NOMO-1 treated with dmso at 0.1 percent for 144 hours (cell line): ENCODE results near the gene YWHAH.

Experiments
- DNase-seq: peaks from one replicate; lab custom pipeline; 2025; ENCODE audit not compliant: unreplicated experiment; lab: John Stamatoyannopoulos, UW

The YWHAH gene

DNA sequence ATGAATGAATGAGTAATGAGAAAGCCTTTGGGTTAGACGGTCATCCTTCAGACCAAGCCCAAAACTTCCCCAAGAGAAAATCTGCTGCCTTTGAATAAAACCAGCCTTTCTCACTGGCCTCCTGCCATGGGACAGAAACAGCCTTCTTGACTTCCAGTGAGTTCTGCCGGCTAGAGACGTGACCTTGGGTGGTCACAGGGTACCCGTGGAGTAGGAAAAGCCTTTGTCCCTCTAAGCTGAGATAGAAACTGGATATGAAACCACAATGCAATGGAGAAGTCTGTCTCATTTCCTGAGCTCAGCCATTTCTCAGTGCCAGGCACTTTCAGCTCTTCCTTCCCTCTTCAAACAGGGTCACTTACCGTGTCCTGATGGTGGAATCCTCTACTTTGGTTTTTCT lies 21.2 kb upstream of the YWHAH start:
- peak; percentile 15 for DNase-seq

DNA sequence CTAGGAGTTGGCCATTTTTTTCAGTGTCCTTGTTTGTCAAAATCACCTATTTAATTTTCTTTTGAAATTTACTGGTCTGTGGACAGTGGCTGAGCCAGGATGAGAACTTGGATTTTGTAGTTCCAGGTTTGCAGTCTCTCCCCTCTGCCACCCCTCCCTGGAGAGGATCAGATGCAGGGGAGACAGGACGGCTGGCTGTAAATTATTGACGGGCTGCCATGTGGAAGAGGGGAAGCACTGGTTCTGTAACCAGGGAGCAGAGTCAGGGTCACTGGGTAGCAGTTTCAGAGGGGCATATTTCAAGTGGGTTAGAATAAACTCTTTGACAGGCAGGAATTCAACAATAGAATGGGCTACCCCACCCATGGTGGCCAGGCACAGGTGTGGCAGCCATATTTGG lies 20.6 kb upstream of the YWHAH start:
- DNase-seq, result no peak

- DNase-seq, result no peak
Observed at GRCh38 chr22:31925056-31925455, 19.3 kb upstream of the YWHAH start.

GRCh38 chr22:31926024-31926423 lies 18.3 kb upstream of the YWHAH start:
- DNase-seq, result no peak

DNA sequence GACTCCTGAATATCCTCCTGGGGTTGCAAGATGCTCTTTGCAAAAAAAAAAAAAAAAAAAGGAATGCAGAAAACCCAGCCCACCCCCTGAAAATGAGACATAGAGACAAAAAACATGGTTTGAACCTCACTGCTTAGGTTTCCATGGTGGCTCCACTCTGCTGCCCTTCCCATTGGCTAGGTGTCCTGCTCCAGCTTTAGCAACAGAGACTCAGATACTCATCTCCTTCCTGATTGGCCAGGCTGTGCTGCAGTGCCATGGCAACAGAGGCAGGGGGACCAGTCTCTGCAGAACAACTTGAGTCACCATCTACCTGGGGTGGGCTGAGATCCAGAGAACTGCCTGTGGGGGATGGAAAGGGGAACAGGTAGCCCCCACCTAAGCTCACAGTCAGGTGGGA lies 17.4 kb upstream of the YWHAH start:
- no peak for DNase-seq

DNA sequence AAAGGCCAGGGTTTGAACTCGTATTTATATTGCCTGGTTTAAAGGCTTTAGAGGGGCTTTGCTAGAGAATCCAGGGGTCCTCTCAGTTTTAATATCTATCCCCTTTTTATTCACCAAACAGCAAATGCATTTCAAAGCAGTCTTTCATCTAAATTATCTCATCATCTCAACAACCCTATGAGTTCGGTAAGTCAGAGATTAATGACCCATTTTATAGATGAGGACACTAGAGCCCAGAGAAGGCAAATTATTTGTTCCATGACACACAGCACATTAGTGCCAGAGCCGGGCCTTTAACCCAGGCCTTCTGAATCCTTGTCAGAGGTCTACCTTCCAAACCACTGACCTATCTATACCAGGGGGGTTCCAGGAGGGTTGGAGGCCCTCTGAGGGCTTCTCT lies 16.8 kb upstream of the YWHAH start:
- no peak for DNase-seq

- DNase-seq, result no peak
Observed at GRCh38 chr22:31929167-31929930, 15.0 kb upstream of the YWHAH start.

DNA sequence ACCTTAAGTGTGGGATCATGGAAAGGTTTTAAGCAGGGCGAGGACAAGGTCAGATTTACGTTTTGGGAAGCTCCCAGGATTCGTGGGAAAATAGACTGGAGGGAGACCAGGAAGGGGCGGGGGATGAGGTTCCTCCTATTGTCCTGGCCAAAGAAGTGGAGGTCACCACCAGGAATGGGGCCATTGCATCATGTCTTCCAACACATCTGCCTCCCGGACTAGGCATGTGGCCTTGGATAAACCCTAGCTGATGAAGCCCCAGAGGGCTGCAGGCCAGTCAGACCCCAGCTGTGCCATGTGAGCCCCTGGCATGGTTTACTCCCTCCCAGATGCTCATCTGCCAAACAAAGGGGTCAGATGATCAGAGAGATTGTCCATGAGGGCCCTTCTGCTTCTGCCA lies 11.5 kb upstream of the YWHAH start:
- no peak for DNase-seq

GRCh38 chr22:31933406-31933805 lies 10.9 kb upstream of the YWHAH start:
- DNase-seq, result no peak

DNA sequence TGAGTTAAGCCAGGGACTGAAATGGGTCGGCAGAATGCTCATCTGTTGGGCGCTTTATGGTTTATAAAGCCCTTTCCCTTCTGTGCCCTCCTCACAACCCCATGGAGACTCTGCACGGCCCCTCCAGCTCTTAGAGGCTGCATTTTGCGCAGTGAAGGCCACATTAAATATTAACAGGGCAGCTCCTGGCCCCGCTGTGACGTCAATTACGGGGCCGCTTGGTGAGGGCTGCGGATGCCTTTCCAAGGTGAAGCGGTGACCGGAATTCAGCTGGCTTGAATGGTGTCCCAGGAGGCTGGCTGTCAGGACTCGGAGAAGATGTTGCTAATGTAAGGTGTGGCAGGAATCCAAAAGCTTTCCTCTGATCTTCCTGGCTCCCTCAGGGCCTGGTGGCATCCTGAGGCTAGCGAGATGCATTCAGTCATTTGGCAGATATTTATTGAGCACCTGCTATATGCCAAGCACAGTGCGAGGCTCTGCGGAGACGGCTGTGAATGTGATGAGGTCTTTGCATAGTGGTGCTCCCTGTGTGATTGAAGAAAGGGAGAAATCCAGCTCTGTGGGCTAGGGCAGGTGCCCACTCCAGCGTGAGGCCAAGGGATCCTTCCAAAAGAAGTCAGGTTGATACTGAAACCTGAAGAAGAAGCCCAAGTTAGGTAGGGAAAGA lies 10.4 kb upstream of the YWHAH start:
- DNase-seq, result no peak

DNA sequence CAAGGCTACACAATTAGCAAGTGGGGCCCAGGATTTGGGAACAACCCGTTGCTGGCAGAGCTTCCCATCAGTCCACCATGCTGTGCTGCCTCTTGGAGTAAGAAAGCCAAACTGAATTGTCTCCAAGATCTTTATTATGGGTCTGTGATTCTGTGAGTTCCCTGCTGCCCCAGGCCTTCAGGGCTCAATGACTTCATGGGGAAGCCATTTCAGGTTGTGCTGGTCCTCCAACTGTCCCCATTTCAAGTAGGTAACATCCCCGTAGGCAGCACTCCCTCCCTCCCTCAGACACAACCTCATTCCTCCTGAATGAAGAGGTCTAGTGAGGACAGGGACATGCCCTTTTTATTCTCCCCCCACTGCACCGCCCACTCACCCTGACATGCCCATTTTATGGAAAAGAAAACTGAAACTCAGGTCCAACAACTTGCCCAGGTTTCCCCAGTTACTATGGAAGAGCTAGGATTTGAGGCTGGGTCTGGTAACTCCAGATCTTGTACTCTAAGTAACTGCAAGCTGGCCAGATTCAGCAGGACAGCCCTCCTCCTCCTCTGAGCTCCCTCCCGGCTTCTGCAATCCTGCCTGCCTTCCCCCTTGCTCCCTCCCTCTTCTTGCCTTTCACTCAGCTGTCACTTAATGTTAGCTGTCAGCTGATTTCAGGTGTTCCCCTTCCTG lies 8.2 kb upstream of the YWHAH start:
- DNase-seq, result no peak

DNA sequence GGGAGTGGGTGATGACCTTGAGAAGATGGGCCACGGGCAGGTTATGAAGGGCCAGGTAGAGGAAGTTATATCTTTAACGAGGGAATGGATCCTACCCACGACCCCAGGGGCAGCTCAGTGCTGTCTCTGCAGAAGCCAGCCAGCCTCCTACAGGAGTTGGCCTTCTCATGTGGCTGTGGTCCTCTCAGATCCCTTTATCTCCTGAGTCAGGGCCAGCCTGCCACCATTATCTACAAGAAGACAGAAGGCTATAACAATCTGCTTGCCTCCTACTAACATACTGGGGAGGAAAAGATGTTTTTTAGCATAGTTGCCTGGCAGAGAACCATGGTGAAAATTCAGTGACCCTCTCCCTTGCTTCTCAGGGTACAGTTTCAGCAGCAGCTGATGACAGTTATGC lies 7.0 kb upstream of the YWHAH start:
- DNase-seq, result no peak

GRCh38 chr22:31938296-31938695 lies 6.0 kb upstream of the YWHAH start:
- DNase-seq, result no peak

- DNase-seq, result no peak
Observed at GRCh38 chr22:31940506-31940905, 3.8 kb upstream of the YWHAH start.

DNA sequence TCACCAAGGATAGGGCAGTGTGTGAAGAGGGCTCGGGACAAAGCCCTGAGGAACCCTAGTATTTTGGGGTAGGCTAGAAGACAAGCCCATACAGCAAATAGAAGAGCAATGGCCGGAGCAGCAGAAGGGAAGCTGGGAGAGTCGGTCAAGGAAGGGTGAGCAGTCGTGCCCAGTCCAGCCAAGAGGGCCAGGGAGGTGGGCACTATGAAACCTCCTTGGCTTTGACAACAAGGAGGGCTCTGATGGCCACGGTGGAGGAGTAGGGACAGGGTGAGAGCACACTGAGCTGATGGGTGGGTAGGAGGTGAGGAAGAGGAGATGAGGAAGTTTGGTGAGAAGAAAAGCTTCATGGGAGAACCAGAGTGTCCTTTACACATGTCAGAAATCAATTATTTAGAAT lies 2.2 kb upstream of the YWHAH start:
- DNase-seq, result no peak

DNA sequence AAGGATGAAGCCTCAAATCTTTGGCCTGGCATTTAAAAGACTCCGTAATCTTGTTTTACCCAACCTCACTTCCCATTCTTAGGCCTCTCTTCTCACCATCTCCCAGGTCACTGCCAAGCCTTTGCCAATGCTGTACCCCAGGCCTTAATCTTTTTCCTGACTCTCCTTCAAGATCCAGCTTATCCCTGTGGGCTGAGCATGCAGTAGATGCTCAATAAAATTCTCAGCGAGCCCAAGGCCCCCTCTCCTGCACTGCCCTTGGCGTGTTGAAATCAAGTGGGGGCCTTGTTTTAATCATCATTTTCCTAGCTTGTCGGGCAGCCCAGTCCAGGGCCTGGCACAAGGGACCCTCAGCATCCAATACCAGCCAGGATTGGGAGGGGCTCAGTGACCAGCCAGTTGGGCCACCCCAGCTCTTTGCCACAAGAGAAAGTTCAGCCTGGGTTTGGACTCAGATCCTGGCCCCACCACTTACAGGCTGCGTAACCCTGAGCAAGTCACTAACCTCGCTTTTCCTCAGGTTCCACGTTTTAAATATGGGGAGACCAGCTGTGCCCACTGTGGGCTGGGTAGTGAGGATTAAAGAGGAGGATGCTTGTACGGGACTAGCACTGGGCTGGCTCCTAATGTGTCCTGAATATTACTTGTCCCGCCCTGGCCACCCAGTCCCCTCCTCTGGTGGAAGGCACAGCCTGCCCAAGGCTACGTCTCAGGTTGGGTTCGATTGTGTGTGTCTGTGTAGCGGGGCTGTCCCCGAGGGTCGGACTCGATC lies 943 bp upstream of the YWHAH start:
- DNase-seq, result no peak

DNA sequence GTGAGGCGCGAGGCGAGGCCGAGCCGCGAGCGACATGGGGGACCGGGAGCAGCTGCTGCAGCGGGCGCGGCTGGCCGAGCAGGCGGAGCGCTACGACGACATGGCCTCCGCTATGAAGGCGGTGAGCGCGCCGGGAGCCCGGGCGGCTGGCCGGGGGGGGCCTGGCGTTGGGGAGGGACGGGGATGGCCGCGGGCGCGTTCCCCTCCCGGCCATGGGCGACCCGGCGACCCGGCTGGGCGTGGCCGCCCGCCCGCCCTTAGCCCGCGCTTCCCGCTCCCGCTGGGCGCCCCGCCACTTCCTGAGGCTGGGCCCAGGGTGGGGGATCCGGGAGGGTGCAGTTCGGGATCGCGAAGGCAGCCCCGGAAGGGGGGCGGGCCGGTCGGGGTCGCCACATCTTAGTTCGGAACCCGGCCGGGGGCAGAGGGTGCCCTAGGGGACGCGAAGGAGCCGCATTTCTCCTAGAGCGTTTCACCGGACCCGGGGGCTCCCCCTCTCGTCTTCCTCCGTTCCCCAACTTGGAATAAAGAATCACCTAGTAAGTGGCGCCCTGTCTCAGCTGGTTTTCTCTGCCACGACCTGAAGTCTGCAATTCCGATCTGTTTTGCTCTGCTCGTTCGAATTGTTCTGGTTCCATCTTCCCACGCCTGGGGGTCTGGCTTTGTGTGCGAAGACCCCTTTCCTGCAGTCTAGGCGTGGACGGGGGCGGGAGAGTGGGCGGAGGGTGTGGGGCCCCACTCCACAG lies 536 bp downstream of the YWHAH start:
- no peak for DNase-seq

DNA sequence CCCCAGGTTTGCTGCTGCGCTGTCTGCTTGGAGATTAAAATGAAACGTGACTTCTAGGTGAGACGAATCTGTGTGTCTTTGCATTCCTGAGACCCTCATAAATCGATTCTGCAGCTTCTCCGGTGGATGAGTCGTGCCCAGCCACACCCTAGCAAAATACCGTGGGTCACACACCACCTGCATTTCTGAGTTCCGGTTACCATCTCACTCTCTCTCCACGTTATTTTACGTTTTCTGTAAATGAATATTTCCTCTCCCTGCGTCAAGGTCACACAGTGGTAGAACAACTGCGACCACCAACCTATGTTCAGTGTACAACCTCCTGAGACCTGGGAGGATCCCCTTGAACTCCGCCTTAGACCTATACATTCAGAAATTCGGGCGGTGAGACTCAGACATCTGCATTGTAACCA lies 1.1 kb downstream of the YWHAH start:
- DNase-seq, result no peak

- no peak for DNase-seq
Observed at GRCh38 chr22:31945971-31946680, 1.8 kb downstream of the YWHAH start.

- DNase-seq, result peak; percentile 17
Observed at GRCh38 chr22:31947296-31947695, 3.0 kb downstream of the YWHAH start.
